ENCODE results near the gene GIMAP7. TPM values are rescaled to one million over a fixed set of nuclear protein-coding genes. Genes with fewer than 3 reads are reported as not detected.

The GIMAP7 gene
- total and polyA plus RNA-seq, 12 donors, result 7.5 to 77.5 (median 19.8) TPM

DNA sequence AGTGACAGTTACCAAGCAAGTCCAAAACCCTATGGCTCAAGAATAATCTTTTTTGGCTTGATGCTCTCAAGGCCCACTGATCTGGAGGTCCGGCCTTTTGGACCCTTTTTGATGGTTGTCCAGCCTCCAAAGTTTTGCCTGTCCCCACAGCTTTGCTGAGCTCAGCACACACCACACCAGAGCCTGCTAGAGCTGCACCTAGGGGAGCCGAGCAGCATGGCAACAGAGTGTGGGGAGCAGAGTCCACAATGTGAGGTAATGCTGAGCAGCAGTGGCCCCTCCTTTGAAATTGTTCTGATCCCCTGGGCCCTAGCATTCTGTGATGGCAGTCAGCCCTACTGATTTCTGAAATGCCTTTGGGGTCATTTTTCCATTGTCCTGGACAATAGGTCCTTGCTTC, 9.3 kb downstream of the GIMAP7 start:
- Histone ChIP-seq H3K27me3 (no peaks in the 10 kb centered on the region), H3K27ac (peak overlapping the region in 1 of 10 donors; percentile 44), H3K4me1 (peaks cover 0 to 10% (median 0%) of the 10 kb centered on the region in 9 donors), H3K4me3 (no peak overlapping the region), H3K9me3 (peaks cover 0 to 35% (median 6%) of the 10 kb centered on the region in 11 donors), H3K36me3 (peaks cover 0 to 27% (median 4%) of the 10 kb centered on the region in 9 donors)
- TF ChIP-seq, protein P1, sequence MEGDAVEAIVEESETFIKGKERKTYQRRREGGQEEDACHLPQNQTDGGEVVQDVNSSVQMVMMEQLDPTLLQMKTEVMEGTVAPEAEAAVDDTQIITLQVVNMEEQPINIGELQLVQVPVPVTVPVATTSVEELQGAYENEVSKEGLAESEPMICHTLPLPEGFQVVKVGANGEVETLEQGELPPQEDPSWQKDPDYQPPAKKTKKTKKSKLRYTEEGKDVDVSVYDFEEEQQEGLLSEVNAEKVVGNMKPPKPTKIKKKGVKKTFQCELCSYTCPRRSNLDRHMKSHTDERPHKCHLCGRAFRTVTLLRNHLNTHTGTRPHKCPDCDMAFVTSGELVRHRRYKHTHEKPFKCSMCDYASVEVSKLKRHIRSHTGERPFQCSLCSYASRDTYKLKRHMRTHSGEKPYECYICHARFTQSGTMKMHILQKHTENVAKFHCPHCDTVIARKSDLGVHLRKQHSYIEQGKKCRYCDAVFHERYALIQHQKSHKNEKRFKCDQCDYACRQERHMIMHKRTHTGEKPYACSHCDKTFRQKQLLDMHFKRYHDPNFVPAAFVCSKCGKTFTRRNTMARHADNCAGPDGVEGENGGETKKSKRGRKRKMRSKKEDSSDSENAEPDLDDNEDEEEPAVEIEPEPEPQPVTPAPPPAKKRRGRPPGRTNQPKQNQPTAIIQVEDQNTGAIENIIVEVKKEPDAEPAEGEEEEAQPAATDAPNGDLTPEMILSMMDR (IDR thresholded peaks at IDR 0.05), result no peak
- WGBS, 2 donors, result 41 to 68% methylated on average over 2 of the region's 2 CpGs
- intact Hi-C loops (cut with DNase I), result loop anchor here in 2 of 10 donors (5.0 kb wide), 3 partner anchors 43 to 233 kb away; partner anchors contain the start of genes GIMAP1 (in 1 of the 2) and GIMAP4 (in 1 of the 2)
- no peak for ATAC-seq
- DNase-seq, result no peak

DNA sequence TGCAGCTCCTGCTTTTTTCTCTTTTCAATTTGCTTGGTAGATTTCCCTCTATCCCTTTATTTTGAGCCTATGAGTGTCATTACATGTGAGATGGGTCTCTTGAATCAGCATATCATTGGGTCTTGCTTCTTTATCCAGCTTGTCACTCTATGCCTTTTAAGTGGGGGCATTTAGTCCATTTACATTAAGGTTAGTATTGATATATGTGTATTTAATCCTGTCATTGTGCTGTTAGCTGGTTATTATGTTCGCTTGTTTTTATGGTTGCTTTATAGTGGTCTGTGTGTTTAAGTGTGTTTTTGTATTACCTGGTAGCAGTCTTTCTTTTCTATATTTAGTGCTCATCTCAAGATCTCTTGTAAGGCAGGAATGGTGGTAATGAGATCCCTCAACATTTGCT, 17.0 kb downstream of the GIMAP7 start:
- TF ChIP-seq, protein P1 (IDR thresholded peaks at IDR 0.05), result no peak
- intact Hi-C loops (cut with DNase I), result no loop called here
- H3K36me3 ChIP-seq, result no peaks in the 10 kb centered on the region
- no peaks in the 10 kb centered on the region for H3K27me3 ChIP-seq
- H3K27ac ChIP-seq, result no peak overlapping the region
- 94 to 95% methylated on average over 1 of the region's 1 CpG for WGBS, 2 donors
- H3K4me1 ChIP-seq, result no peaks in the 10 kb centered on the region
- no peak for ATAC-seq
- peaks cover 0 to 56% (median 12%) of the 10 kb centered on the region in 11 donors for H3K9me3 ChIP-seq
- no peak overlapping the region for H3K4me3 ChIP-seq
- DNase-seq, result no peak

DNA sequence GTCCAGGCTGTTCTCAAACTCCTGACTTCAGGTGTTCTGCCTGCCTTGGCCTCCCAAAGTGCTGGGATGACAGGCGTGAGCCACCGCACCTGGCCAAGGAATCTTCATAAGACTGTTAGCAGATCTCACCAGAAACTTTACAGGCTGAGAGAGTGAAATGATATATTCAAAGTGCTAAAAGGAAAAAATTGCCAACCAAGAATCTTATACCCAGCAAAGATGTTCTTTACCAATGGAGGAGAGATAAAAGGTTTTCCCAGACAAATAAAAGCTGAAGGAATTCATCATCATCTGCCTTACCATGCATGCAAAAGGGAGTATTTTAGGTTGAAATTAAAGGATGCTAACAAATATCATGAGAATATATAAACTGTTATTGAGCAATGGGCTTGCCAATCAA, 23.6 kb downstream of the GIMAP7 start:
- no peaks in the 10 kb centered on the region for H3K36me3 ChIP-seq
- TF ChIP-seq, protein P1 (IDR thresholded peaks at IDR 0.05), result no peak

DNA sequence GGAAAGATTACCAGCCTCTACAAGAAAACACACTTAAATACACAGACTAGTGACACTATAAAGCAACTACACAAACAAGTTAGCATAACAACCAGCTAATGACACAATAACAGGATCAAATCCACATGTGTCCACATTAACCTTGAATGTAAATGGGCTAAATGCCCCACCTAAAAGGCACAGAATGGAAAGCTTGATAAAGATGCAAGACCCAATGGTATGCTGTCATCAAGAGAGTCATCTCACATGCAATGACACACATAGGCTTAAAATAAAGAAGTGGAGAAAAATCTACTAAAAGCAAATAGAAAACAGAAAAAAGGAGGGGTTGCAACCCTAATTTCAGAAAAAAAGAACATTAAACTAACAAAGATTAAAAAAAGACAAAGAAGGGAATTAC, 38.5 kb downstream of the GIMAP7 start:
- no peak for ATAC-seq
- TF ChIP-seq, protein P1 (IDR thresholded peaks at IDR 0.05), result no peak
- intact Hi-C loops (cut with DNase I), result no loop called here

More for the DNA sequence above, 23.6 kb downstream of the GIMAP7 start:
- no peak overlapping the region for H3K27ac ChIP-seq
- DNase-seq, result no peak
- H3K27me3 ChIP-seq, result no peaks in the 10 kb centered on the region
- 96 to 98% methylated on average over 2 of the region's 2 CpGs for WGBS, 2 donors
- H3K4me3 ChIP-seq, result no peak overlapping the region
- H3K9me3 ChIP-seq, result peaks cover 0 to 67% (median 15%) of the 10 kb centered on the region in 11 donors
- no peaks in the 10 kb centered on the region for H3K4me1 ChIP-seq
- ATAC-seq, result no peak
- intact Hi-C loops (cut with DNase I), result no loop called here

More for the DNA sequence above, 38.5 kb downstream of the GIMAP7 start:
- Histone ChIP-seq H3K4me3 (no peak overlapping the region), H3K27me3 (no peaks in the 10 kb centered on the region), H3K27ac (no peak overlapping the region), H3K36me3 (no peaks in the 10 kb centered on the region), H3K9me3 (peaks cover 0 to 34% (median 9%) of the 10 kb centered on the region in 11 donors), H3K4me1 (peaks cover 0 to 13% (median 0%) of the 10 kb centered on the region in 9 donors)
- no peak for DNase-seq

Data from heart right ventricle (tissue), 16 donors.